Tibial artery (tissue), 4 donors: Measurements from ENCODE around the gene ATP1A4.

Experiments
- DNase-seq, 2 donors: peaks; one replicate each; pipeline ENCODE4 v3.0.0-alpha.2; 2019
- H3K27ac ChIP-seq, 2 donors: fragments of 200-600 bp; sonication (generic) in 1 of 2; 1 replicate in 1 of 2; 2 replicates in 1 of 2; pipeline ENCODE4 v1.5.1; 2018 to 2019; ENCODE audit warnings: mild to moderate bottlenecking in 1 of 2
- H3K27me3 ChIP-seq, 2 donors: fragments of 200-600 bp; sonication (generic) in 1 of 2; one replicate each; pipeline versions ENCODE4 v1.5.1 to v1.6.0; 2016 to 2019
- H3K36me3 ChIP-seq, 3 donors: fragments of 200-600 bp; sonication (generic) in 2 of 3; one replicate each; pipeline ENCODE4 v1.5.1; 2016 to 2019; ENCODE audit warnings: mild to moderate bottlenecking in 2 of 3
- H3K4me1 ChIP-seq, 4 donors: fragments of 200-600 bp; sonication (generic) in 2 of 4; 1 replicate in 3 of 4; 2 replicates in 1 of 4; pipeline ENCODE4 v1.5.1; 2016 to 2019
- H3K4me3 ChIP-seq, 2 donors: fragments of 200-600 bp; sonication (generic) in 1 of 2; 1 replicate in 1 of 2; 2 replicates in 1 of 2; pipeline ENCODE4 v1.5.1; 2018 to 2019; ENCODE audit warnings: mild to moderate bottlenecking in 2 of 2
- H3K9me3 ChIP-seq, 3 donors: fragments of 200-600 bp; sonication (generic) in 1 of 3; one replicate each; pipeline ENCODE4 v1.5.1; 2016 to 2019
- intact Hi-C: fragments of 100-400 bp; cut with DNase I; formaldehyde crosslinking; loops from one replicate; pipeline ENCODE4 v1.15.0; 2023; ENCODE audit warnings: low total_unique reads
- TF ChIP-seq, protein P1 (sequence below), 2 experiments: fragments of 200-600 bp in 1 of 2; fragments of 450-650 bp in 1 of 2; IDR thresholded peaks; one replicate each; pipeline ENCODE4 v1.5.1; 2017 to 2019; ENCODE audit warnings: antibody characterized with exemption in 2 of 2, mild to moderate bottlenecking in 1 of 2, moderate library complexity in 1 of 2

The ATP1A4 gene

DNA sequence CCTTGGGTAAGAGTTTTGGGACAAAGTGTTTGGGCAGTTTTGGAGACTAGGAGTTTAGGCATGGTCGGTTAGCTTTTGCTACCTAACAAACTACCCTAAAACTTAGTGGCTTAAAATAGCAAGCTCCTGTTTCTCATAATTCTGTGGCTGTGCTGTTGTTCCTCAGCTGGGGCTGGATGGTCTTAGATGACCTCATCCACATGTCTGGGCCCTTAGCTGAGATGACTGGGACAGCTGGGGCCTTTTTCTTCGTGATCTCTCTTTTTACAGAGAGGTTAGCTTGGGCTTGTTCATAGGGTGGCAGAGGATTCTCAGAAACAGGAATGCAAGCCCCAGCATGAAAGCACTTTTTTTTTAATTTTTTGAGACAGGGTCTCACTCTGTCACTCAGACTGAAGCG lies 6.6 kb downstream of the ATP1A4 start:
- no peaks in the 10 kb centered on the region for H3K36me3 ChIP-seq
- TF ChIP-seq, protein P1, sequence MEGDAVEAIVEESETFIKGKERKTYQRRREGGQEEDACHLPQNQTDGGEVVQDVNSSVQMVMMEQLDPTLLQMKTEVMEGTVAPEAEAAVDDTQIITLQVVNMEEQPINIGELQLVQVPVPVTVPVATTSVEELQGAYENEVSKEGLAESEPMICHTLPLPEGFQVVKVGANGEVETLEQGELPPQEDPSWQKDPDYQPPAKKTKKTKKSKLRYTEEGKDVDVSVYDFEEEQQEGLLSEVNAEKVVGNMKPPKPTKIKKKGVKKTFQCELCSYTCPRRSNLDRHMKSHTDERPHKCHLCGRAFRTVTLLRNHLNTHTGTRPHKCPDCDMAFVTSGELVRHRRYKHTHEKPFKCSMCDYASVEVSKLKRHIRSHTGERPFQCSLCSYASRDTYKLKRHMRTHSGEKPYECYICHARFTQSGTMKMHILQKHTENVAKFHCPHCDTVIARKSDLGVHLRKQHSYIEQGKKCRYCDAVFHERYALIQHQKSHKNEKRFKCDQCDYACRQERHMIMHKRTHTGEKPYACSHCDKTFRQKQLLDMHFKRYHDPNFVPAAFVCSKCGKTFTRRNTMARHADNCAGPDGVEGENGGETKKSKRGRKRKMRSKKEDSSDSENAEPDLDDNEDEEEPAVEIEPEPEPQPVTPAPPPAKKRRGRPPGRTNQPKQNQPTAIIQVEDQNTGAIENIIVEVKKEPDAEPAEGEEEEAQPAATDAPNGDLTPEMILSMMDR (IDR thresholded peaks at IDR 0.05), result no peak
- H3K27ac ChIP-seq, result peak overlapping the region in 1 of 2 donors; percentile 18

DNA sequence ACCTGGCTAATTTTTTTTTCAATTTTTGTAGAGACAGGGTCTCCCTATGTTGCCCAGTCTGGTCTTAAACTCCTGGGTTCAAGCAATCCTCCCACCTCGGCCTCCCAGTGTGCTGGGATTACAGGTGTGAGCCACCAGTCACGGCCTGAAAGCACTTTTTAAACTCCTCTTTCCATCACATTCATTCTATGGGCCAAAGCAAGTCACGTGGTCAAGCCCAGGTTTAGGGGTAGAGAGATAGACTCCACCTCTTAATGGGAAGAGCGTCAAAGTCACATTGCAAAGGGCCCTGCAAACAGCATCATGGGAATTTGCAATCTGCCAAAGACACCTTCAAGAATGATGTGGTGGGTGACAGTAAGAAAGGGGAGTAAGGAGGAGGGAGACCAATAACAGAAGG lies 7.1 kb downstream of the ATP1A4 start:
- Histone ChIP-seq H3K27ac (peak overlapping the region in 1 of 2 donors; percentile 18), H3K27me3 (no peaks in the 10 kb centered on the region), H3K36me3 (no peaks in the 10 kb centered on the region), H3K9me3 (no peaks in the 10 kb centered on the region), H3K4me1 (peaks cover 0 to 10% (median 0%) of the 10 kb centered on the region in 4 donors), H3K4me3 (no peak overlapping the region)
- intact Hi-C loops, result no loop called here
- TF ChIP-seq, protein P1 (IDR thresholded peaks at IDR 0.05), result no peak
- DNase-seq, result no peak

More for the DNA sequence above, 6.6 kb downstream of the ATP1A4 start:
- intact Hi-C loops, result no loop called here
- Histone ChIP-seq H3K9me3 (no peaks in the 10 kb centered on the region), H3K27me3 (no peaks in the 10 kb centered on the region), H3K4me3 (no peak overlapping the region), H3K4me1 (peaks cover 0 to 10% (median 0%) of the 10 kb centered on the region in 4 donors)
- no peak for DNase-seq

DNA sequence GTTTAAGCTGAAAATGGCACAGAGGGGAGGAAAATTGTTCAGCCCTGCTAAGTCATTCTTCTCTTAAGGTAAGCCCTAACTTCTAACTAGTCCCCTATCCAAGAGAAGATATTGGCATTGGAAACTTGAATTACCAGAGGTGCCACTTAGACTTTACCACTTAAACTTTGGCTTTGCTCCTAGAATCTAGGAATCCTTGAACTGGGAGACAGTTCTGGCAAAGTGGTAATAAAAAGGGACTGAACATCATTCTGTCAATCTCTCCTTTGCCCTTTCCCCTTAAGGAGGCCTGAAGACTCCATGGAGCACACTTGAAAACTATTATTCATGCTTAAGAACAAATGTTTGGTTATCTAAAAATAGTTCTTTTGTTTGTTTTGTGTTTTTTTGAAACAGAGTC lies 8.4 kb downstream of the ATP1A4 start:
- TF ChIP-seq, protein P1 (IDR thresholded peaks at IDR 0.05), result no peak
- Histone ChIP-seq H3K27me3 (no peaks in the 10 kb centered on the region), H3K4me1 (peaks cover 0 to 10% (median 0%) of the 10 kb centered on the region in 4 donors), H3K36me3 (no peaks in the 10 kb centered on the region), H3K4me3 (no peak overlapping the region), H3K27ac (no peak overlapping the region), H3K9me3 (no peaks in the 10 kb centered on the region)
- intact Hi-C loops, result no loop called here
- DNase-seq, result no peak

DNA sequence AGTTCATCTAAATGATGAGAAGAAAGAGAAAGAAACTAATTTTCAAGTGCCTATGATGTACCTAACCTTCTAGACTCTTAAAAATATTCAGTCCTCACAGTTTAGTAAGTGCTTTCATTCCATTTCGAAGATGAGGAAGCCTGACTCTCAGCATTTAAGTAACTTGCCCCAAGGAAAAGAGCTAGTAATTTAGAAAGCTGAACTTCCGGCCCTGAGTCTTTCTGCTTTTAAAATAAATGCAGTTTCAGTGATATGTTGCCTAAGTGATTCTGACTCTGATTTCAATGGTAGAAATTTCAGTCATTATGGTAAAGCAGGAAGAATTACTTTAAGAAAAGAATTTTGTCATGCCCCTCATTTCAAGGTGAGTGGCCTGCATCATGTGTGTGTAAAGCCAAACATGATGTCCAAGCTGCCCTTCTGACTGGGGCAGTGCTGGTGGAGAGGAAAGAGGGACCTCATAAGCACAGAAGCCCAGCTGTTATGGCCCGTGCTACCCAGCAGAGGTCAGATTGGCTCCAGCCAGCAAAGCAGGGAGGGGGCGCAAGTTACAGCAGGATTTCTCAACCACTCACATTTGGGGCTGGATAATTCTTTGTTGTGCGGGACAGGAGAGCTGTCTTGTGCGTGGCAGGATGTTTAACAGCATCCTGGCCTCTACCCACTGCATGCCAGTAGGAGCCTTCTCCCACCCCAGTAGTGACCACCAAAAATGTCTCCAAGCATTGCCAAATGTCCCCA lies 10.7 kb downstream of the ATP1A4 start:
- TF ChIP-seq, protein P1 (IDR thresholded peaks at IDR 0.05), result peak in 1 of 2 experiments; percentile 18
- intact Hi-C loops, result no loop called here

DNA sequence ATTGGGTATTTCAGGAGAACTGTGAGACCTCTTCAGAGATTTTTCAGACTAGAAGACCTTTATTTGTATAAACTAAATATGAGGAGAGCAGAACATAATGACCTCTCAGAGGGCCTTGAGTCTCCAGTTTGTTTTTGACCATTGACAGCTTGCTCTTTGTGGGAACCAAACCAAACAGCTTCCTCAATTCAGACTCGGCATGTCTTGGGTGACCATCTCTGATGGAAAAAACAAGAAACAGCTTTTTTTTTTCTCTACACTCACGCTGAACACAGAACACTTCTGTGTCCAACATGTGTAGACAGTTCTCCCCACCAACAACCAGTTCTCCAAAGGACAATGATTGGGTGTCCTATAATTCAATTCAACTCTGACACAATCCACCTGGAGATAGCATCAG lies 11.5 kb downstream of the ATP1A4 start:
- TF ChIP-seq, protein P1 (IDR thresholded peaks at IDR 0.05), result no peak
- no peak for DNase-seq
- peaks cover 0 to 10% (median 0%) of the 10 kb centered on the region in 4 donors for H3K4me1 ChIP-seq
- no peaks in the 10 kb centered on the region for H3K9me3 ChIP-seq
- H3K36me3 ChIP-seq, result no peaks in the 10 kb centered on the region
- H3K27me3 ChIP-seq, result peaks cover 0 to 5% of the 10 kb centered on the region in 2 donors
- H3K27ac ChIP-seq, result no peak overlapping the region
- intact Hi-C loops, result no loop called here
- H3K4me3 ChIP-seq, result no peak overlapping the region

More for the DNA sequence above, 10.7 kb downstream of the ATP1A4 start:
- DNase-seq, result no peak
- Histone ChIP-seq H3K9me3 (no peaks in the 10 kb centered on the region), H3K4me3 (no peak overlapping the region), H3K4me1 (peaks cover 0 to 10% (median 0%) of the 10 kb centered on the region in 4 donors), H3K27ac (no peak overlapping the region), H3K27me3 (peaks cover 0 to 5% of the 10 kb centered on the region in 2 donors), H3K36me3 (no peaks in the 10 kb centered on the region)
